HG02798 (cell line): ENCODE results near the gene ABCC11.
"Not testable (repeated sequence)": the region's sequence is repeated elsewhere in the genome, so short reads cannot be mapped to it uniquely, and the experiment has no call there.

Source experiments
- ATAC-seq: cut with Tn5 transposase; IDR thresholded peaks from one replicate; pipeline ENCODE4 v1.9.1; 2021; ENCODE audit warnings: mild to moderate bottlenecking; ENCODE audit not compliant: unreplicated experiment, poor library complexity

Gene ABCC11

DNA sequence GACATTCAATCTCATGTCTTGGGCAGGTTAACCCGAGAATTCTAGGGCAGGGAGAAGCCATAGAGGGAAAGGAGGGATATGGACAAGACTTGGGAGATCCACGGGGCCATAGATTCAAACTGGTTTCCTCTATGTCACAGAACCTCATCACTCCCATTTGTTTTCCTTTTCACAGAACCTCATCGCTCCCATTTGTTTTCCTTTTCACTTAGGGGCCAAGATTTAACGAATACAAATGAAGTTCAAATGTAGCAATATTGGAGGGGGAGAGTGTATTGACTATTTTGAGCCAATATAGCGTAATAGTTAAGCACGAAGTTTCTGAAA lies 42.6 kb downstream of the ABCC11 start:
- no peak for ATAC-seq

DNA sequence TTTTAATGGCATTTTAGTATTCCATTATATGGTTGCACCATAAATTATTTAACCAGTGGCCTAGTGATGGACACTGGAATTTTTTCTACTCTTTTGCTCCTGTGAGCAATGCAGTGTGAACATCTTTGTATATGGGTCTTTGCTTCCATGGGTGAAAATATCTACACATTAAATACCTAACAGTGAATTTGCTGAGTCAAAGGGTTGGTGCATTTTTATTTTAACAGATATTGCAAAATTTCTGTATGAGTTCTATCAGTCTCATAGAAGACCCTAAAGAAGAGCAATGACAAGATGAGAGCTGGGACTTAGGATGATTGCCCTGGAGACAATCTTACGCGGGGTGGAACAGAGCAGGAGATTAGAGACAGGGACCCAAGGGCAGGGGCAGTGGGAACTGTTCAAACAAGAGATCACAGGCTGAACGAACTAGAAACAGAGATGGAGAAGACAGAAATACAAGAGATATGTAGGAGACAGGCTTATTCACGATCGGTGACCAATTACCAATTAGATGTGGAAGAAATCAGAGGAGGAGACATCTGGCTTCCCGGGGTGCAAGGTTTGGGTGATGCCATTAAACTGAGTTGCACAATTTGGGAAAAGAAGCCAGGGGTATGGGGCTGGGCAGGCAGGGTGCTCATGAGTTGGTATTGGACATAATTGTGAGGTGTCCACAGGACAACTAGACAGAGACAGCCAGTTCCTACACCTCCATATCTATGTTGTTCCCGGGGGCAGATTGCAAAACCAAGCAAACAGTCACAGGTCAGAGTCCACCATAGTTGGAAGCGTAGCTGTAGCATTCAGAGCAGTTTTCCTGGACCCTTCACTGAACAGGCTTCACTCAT lies 43.1 kb downstream of the ABCC11 start:
- ATAC-seq, result no peak

DNA sequence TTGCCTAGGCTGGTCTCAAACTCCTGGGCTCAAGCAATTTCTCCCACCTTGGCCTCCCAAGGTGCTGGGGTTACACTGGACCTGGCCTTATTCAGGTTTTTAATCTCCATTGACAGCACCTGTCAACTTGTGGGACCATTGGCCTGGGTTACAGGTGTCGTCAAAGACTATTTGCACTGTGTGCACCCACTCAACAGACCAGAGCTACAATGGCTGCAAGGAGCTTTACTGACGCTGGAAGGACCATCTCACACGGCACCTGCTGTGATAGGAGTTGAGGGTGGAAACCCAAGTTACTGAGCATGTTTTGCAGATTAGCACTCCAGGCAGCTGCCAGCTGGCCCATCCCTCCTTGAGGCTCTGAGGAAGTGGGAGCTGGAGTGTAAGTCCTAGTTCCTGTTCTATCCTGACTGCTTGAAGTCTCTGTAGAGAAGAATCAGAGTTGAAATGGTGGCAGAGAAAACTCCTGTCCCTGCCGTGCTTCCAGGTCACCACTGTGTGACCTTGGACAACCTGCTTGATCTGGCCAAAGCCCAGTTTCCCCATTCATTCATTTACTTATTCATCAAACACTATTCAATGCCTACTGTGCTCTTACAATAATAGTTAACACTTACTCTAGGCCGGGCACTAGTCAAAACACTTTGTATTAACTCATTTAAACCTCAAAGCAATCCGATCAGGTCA lies 45.7 kb downstream of the ABCC11 start:
- ATAC-seq, result no peak

DNA sequence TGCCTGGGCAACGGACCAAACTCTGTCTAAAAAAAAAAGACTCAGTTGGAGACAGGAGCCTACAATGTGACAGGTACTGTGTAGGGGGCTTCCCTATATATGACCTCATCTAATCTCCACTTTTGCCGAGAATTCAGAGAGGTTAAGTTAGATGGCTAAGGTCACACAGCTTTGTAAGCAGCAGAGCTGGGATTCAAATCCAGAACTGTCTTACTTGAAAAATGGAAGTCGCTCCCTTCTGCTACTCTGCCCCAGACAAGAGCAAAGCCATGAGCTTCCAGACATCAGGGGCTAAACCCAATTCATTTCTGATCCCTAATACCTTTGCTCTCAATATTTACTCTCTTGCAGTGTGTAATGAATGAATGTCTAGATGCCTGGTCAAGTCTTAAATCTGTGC lies 50.0 kb downstream of the ABCC11 start:
- ATAC-seq, result no peak

DNA sequence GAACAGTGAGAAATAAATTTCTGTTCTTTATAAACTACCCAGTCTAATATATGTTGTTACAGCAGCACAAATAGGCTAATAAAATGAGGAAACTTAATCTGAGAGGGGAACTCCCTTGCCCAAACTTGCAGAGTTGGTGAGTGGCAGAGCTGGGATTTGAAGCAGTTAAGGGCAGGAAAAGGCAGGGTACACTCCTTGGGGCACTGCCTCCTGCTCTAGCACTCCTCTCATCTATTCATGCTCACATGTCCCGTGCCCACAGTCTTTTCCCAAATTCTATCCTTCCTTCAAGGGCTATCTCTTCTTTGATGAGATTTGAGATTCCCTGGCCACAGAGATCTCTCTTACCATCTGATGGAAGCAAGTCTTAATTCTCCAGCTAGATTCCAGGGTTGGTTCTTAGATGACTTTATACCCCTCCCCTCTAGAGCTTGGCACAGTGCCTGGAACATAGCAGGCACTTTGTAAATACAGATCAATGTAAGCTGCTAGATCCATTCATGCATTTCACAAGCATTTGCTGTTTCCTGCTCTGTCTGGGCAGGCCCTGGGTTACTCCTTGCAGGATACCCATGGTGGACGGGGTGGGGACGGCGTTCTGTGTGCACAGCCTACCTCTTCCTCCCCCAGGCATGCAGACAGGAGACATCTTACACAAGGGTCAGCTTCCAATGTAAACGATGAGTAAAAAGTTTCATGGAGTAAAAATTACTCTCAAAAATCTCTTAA lies 52.3 kb downstream of the ABCC11 start:
- ATAC-seq, result no peak

DNA sequence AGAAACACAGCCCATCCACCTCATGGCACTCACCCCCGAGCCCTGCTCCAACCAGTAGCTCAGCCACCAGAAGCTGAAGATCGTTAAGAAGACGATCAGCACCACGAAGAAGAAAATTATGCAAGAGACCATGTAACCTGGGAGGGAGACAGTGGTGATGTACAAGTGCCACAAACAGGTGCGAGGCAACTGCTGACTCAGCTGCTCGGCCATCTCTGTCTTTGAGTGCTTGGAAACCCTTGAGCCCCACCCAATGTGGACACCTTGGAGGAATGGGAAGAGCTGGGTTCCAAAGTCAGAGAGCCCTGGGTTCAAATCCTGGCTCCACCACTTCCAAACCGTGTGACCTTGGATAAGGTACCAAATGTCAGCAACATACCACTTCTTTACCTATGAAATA lies 53.5 kb downstream of the ABCC11 start:
- no peak for ATAC-seq

DNA sequence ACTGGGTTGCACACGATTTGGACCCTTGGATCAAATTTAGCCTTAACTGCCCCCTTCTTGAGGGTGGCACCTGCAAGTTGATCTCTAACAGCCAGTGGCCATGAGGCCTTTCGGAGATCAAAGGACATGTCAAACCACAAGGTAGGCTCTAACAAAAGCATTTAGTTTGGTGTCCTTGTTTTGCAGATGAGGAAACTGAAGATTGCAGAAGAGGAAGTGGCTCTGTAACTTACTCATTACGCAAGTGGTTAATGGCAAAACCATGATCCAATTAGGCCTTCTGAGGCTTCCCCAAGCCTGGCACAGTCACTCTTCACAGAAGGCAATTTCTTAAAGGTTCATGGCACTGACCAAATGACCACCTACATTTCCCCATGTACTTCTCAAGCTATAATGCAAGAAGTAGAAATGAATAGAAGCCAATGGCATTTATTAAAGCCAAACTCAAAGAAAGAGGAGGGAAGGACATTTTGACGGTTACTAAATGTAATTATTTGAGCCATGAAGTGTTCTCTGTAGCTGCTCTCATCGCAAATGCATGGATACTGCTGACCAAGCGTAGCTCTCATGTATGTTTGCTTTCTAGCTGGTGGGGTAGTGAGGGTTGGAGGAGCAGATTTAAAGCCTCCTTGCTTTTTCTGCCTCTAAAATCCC lies 58.8 kb downstream of the ABCC11 start:
- peak; percentile 85 for ATAC-seq

DNA sequence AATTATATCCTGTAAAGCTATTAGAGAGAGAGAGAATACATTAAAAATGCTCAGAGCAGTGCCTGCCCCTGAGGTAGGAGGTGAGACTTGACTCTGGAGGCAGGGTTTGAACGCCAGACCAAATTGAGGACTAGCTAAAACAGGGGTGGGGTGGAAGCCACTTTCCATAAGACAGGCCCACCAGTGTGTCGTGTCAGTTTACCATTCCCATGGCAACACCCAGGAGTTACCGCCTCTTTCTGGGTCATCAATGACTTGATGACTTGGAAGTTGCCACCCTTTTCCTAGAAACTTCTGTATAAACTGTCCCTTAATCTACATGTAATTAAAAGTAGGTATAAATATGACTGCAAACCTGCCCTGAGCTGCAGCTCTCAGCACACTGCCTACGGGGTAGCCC lies 59.6 kb downstream of the ABCC11 start:
- no peak for ATAC-seq

DNA sequence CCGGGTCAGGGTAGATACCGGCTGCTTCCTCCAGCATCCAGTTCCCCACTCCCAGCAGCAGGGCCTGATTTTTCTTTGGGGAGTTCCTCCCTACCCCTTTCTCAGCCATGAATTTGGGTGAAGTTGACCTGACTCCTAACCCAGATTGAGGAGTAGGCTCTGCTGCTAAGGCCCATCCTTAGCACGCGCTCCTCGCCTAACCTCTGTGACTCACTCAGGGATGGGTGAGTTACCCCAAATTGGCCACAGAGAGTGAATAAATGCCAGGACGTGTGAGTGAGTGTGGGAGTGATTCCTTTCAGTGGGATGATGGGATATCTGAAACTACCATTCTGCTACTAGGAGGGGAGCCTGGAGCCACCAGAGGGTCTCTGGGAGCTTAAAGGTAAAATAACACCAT lies 62.7 kb downstream of the ABCC11 start:
- ATAC-seq, result no peak

DNA sequence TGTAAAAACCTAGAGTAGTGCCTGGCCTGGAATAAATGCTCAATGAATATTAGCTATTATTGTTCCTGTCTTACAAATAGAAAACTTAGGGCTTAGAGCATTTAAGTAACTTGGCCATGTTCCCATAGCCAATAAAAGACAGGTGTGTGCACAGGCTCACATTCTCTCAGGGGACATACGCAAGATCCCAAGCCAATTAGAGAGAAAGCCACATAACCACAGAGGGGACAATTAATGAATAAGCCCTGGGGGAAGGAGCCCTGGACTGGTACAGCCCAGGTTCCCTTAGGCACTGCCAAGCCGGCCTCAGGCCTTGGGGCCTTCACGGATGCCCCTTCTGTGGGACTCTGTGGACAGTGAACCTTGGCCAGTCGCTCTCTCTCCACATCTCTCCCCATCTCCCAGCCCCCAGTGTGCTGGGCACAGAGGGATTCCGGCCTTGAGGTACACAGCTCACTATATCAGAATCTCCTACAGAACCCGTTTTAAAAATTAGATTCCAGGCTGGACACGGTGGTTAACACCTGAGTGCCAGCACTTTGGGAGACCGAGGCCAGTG lies 64.3 kb downstream of the ABCC11 start:
- no peak for ATAC-seq

DNA sequence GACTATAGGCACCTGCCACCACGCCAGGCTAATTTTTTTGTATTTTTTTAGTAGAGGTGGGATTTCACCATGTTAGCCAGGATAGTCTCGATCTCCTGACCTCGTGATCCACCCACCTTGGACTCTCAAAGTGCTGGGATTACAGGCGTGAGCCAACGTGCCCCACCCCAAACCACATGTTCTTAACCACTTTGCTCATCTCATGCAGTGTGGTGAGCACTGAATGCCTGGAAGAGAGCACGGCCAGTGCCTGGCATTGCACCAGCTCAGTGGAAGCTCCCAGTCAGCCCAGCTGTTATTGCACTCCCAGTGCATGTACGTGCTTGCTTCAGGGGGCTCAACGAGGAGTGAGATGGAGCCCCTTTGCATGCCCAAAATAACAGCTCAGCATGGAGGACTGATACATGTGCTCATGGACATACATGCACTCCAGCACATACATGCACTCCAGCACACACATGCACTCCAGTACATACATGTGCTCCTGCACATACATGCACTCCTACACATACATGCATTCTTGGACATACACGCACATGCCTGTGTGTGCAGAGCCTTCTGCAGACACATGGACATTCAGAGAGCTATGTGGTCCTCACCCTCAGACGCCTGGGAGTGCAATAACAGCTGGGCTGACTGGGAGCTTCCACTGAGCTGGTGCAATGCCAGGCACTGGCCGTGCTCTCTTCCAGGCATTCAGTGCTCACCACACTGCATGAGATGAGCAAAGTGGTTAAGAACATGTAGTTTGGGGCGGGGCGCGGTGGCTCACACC lies 65.4 kb downstream of the ABCC11 start:
- ATAC-seq, result not testable (repeated sequence)

DNA sequence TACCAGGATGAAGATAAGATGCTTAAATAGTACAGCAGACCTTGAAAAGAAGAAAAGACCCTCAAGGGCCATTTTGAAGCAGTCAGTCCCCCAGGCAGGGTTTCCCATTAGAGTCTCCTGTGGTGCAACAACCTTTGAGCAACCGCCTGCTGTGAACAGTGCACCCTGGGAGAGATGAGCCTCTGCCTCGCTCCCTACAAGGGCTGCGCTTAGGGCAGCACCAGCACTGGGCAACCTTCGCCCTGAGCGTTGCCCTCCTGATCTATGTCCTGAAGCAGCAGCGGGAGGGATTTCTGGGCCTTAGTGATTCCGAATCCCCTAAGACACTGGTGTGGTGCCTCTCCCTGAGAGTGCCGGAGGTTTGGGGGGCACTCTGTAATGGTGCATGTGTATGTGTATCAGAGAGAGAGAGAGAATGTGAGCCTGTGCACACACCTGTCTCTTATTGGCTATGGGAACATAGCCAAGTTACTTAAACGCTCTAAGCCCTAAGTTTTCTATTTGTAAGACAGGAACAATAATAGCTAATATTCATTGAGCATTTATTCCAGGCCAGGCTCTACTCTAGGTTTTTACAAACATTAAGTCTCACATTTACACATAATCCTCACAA lies 66.4 kb downstream of the ABCC11 start:
- ATAC-seq, result no peak

DNA sequence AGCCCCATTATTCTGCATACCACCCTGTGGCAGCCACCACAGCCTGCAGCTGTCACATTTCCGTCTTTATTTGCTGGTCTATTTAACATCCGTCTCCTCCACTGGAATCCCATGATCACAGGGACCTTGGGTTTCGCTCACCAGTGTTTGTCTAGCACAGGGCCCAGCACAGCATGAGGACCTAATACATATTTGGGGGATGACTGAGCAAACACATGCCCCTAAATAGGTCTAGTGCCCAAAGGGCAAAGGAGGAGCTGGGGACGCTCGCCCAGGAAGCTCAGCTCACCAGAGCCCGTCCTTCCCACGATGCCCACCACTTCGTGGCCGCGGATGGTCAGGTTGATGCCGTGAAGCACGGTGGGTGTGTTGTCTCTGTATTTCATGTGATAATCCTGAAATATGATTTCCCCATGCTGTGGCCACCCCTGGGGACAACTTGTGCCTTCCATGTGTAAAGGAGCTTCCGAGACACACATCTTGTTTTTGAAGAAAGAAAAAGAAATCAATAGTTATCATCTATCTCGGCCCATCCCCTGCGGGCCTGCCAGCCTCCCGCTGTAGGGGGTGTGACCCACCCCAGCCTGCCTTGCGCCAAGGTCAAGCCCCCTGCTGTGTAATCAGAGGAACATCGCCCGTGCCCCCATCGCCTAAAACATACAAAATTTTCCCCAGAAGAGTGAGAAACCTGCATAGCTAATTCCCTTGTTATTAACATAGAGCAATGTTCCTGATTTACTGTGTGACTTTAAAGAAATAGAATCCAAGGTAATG lies 70.5 kb downstream of the ABCC11 start:
- no peak for ATAC-seq

DNA sequence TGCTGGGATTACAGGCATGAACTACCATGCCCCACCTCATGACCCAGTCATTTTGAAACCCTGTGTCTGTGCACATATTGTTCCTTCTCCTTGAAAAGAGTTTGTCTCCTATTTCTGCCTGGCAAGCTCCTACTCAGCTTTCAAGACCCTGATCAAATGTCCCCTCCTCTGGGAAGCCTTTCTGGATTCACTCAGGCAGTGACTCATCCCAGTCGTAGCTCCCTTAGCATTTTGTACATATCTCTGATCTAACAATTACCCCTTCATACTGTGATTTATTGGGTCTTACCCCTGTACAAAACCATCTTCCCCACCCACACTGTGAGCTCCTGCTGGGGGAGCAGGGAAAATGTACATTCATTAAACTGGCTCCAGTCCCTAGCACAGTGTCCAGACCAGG lies 73.5 kb downstream of the ABCC11 start:
- ATAC-seq, result no peak

DNA sequence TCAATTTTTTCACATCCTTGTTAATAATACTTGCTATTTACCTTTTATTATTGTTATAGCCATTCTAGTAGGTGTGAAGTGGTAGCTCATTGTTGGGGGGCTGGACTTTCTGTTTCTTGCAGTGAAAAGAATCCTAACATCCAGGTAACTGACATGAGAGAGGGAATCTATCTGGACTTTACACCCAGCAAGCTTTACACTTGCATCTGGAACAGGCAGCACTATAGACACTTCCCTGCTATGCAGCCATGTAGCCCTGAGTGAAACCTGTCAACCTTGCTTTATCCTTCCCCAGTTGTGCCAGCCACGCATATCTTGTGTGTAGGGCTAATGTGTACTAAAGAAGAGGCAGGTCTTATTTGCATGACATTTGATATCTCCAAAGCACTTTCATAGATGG lies 74.7 kb downstream of the ABCC11 start:
- no peak for ATAC-seq

DNA sequence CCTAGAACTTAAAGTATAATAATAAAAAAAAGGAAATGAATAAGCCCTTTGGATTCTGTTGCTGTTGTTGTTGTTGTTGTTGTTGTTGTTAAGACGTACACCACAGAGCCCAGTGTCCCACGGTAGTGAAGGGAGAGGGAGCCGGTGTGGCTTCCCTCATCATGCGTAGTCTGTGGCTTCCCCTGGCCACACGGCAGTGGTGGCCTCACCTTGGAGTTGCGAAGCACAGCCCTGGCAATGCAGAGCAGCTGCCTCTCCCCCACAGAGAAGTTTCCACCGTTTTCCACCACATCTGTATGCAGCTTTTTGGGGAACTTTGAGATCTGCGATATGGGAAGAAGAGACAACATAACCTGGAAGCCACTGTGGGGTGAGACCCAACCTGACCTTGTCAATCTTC lies 77.4 kb downstream of the ABCC11 start:
- ATAC-seq, result no peak

DNA sequence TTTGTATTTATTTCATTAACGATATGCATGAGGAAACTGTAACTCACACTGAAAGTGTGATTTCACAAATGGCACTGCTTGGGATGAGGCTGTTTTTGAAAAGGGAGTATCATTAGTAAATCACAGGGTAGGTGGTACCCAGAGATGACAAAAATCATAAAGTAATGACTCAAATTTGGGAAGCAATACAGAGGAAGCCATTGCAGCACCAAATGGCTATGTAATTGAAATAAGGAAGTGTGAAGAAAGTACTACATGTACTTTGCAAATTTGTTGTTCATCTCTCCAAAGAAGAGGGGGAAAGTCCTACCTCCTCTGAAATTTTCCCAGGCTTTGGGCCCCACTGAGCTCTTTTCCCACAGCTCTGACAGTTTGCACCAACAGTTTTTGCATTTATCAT lies 79.3 kb downstream of the ABCC11 start:
- ATAC-seq, result no peak

DNA sequence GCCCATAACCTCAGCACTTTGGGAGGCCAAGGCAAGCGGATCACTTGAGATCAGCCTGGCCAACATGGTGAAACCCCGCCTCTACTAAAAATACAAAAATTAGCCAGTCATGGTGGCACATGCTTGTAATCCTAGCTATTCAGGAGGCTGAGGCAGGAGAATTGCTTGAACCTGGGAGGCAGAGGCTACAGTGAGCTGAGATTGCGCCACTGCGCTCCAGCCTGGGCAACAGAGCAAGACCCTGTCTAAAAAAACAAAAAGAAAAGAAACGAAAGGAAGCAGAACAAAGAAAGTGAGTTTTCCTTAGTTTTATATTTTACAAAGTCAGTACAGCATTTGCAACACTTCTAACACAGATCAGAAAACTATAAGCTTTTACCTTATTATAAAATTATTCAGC lies 80.7 kb downstream of the ABCC11 start:
- not testable (repeated sequence) for ATAC-seq
